K562 (cell line): ENCODE results near the gene ATP1A2. TPM values are rescaled to one million over a fixed set of nuclear protein-coding genes. Genes with fewer than 3 reads are reported as not detected.
A peak's percentile ranks its signal among the peaks of the same experiment; 100 is the strongest.

ENCODE experiments used
- ATF1 ChIP-seq, 2 experiments: fragments of 450-650 bp in 1 of 2; IDR thresholded peaks; 2 replicates each; pipeline ENCODE4 v1.6.1; 2016; ENCODE audit warnings: missing compliant biosample characterization in 1 of 2, missing genetic modification characterization in 1 of 2
- ATF7 ChIP-seq: fragments of 450-650 bp; IDR thresholded peaks from 2 replicates; pipeline ENCODE4 v1.7.1; 2014; ENCODE audit warnings: mild to moderate bottlenecking, moderate library complexity
- CHD2 ChIP-seq: IDR thresholded peaks from 2 replicates; pipeline ENCODE4 v1.6.1; 2011; ENCODE audit warnings: low read depth, low read length
- CTCFL ChIP-seq: IDR thresholded peaks from 2 replicates; pipeline ENCODE4 v1.6.1; 2011; ENCODE audit warnings: borderline replicate concordance, low read depth, mild to moderate bottlenecking, moderate library complexity, low read length; ENCODE audit not compliant: insufficient read depth, poor library complexity, severe bottlenecking
- DEAF1 ChIP-seq: fragments of 450-650 bp; formaldehyde crosslinking; IDR thresholded peaks from 2 replicates; pipeline ENCODE4 v1.4.0; 2020; ENCODE audit warnings: mild to moderate bottlenecking, moderate library complexity
- GATA2 ChIP-seq: sonication (generic); formaldehyde crosslinking; IDR thresholded peaks from 2 replicates; pipeline ENCODE4 v1.4.0; 2020; ENCODE audit warnings: mild to moderate bottlenecking, missing genetic modification reagents
- KLF13 ChIP-seq: fragments of 450-650 bp; IDR thresholded peaks from 2 replicates; pipeline ENCODE4 v1.6.1; 2016; ENCODE audit warnings: missing genetic modification characterization, low read depth, mild to moderate bottlenecking, missing compliant biosample characterization, moderate library complexity, borderline replicate concordance
- NRF1 ChIP-seq, 2 experiments: fragments of 450-650 bp; IDR thresholded peaks in 1 of 2; conservative IDR thresholded peaks in 1 of 2; 2 replicates each; pipeline ENCODE4 v1.6.1; 2014; ENCODE audit warnings: mild to moderate bottlenecking in 2 of 2
- PKNOX1 ChIP-seq: fragments of 450-650 bp; IDR thresholded peaks from 2 replicates; pipeline ENCODE4 v1.6.1; 2016
- PML ChIP-seq: IDR thresholded peaks from 2 replicates; pipeline ENCODE4 v1.6.1; 2012; ENCODE audit warnings: low read length, inconsistent platforms
- SMARCB1 ChIP-seq: IDR thresholded peaks from 2 replicates; pipeline ENCODE4 v1.6.1; 2011; ENCODE audit warnings: improper control_type of control experiment, low read depth; ENCODE audit not compliant: insufficient read length
- SREBF1 ChIP-seq: fragments of 150-350 bp; IDR thresholded peaks from 2 replicates; pipeline ENCODE4 v1.6.1; 2014; ENCODE audit warnings: antibody characterized with exemption, low read depth, low read length, borderline replicate concordance
- SRSF7 ChIP-seq: fragments of 200-400 bp; formaldehyde crosslinking; optimal IDR thresholded peaks from 2 replicates; pipeline ENCODE3; 2017; ENCODE audit warnings: mild to moderate bottlenecking, low read depth, low read length
- STAG1 ChIP-seq: sonication (generic); formaldehyde crosslinking; IDR thresholded peaks from 2 replicates; pipeline ENCODE4 v1.5.0; 2020; ENCODE audit warnings: missing genetic modification reagents, borderline replicate concordance
- TBL1XR1 ChIP-seq, 2 experiments: IDR thresholded peaks; 2 replicates each; pipeline ENCODE4 v1.6.1; 2012; ENCODE audit warnings: improper control_type of control experiment in 2 of 2, low read length in 2 of 2, mild to moderate bottlenecking in 1 of 2
- TCF7L2 ChIP-seq: fragments of 150-350 bp; IDR thresholded peaks from 2 replicates; pipeline ENCODE4 v1.6.1; 2016; ENCODE audit warnings: low read depth, mild to moderate bottlenecking, low read length, moderate library complexity
- TOE1 ChIP-seq, 2 experiments: fragments of 450-650 bp in 1 of 2; sonication (generic) in 1 of 2; formaldehyde crosslinking in 1 of 2; IDR thresholded peaks; 2 replicates each; pipeline versions ENCODE4 v1.7.1 to v1.8.0; 2016 to 2022; ENCODE audit warnings: borderline replicate concordance in 2 of 2, mild to moderate bottlenecking in 2 of 2, antibody characterized with exemption in 1 of 2, inconsistent platforms in 1 of 2, low read depth in 1 of 2, missing genetic modification reagents in 1 of 2, moderate library complexity in 1 of 2
- YY1 ChIP-seq, 3 experiments: IDR thresholded peaks; 2 replicates each; pipeline ENCODE4 v1.6.1; 2011; ENCODE audit warnings: low read length in 2 of 3, mild to moderate bottlenecking in 2 of 3, moderate library complexity in 2 of 3, borderline replicate concordance in 1 of 3, control low read depth in 1 of 3, low read depth in 1 of 3; ENCODE audit not compliant: insufficient read depth in 3 of 3, insufficient replicate concordance in 2 of 3, control insufficient read depth in 1 of 3, insufficient read length in 1 of 3; ENCODE audit errors: extremely low read depth in 1 of 3
- ZNF512 ChIP-seq: IDR thresholded peaks from 2 replicates; pipeline ENCODE4 v1.6.1; 2016; ENCODE audit warnings: missing genetic modification characterization, missing compliant biosample characterization
- polyA plus RNA-seq, 8 experiments: library from polyadenylated mRNA; depleted of rRNA in 4 of 8; stranded (reverse) in 5 of 8; unstranded in 3 of 8; fragments of >200 nt; fragmentation: Nextera tagmentation in 2 of 8; fragmentation: Illumina TruSeq in 1 of 8; extraction: Ambion mirVana in 2 of 8; extraction: Trizol in 1 of 8; gene quantifications; 2 replicates each; pipeline versions ENCODE4 v1.2.1 to v1.2.3, GENCODE V29; 2011 to 2014; ENCODE audit warnings: inconsistent platforms in 1 of 8, missing spikeins in 1 of 8
- total RNA-seq, 7 experiments: library from RNA; depleted of rRNA in 6 of 7; stranded (reverse); fragments of >200 nt in 6 of 7; fragmentation: Illumina TruSeq in 2 of 7; extraction: Trizol in 2 of 7; gene quantifications; 2 replicates each; pipeline versions ENCODE4 v1.2.1 to v1.2.3, GENCODE V29; 2011 to 2021; ENCODE audit warnings: low replicate concordance in 1 of 7

Gene ATP1A2
- total and polyA plus RNA-seq, 9 of the 15 experiments (the other 6 are each of a cell fraction or from before 2014, with no cell fraction given): 0.04 to 0.11 (median 0.09) TPM; not detected in 6

GRCh38 chr1:160085686-160086455 lies 29.7 kb upstream of the ATP1A2 start (continued):
- TF ChIP-seq CTCFL: peak; percentile 84
- no peak for TF ChIP-seq SRSF7
- TF ChIP-seq YY1 (IDR thresholded peaks at IDR 0.05; ENCODE audit: borderline replicate concordance in 1 of 3, control insufficient read depth in 1 of 3, extremely low read depth in 1 of 3, insufficient read depth in 3 of 3, insufficient read length in 1 of 3, insufficient replicate concordance in 2 of 3, low read depth in 1 of 3, low read length in 2 of 3): no peak
- TF ChIP-seq KLF13 (tag): no peak
- no peak for TF ChIP-seq TOE1 (IDR thresholded peaks at IDR 0.05; ENCODE audit: borderline replicate concordance)
- TF ChIP-seq TOE1 (CRISPR knock-in tag; IDR thresholded peaks at IDR 0.05; ENCODE audit: borderline replicate concordance, low read depth): no peak
- TF ChIP-seq PKNOX1: peak; percentile 45
- TF ChIP-seq TCF7L2: no peak
- TF ChIP-seq NRF1 (conservative IDR thresholded peaks at IDR 0.05 in 1 of 2, IDR thresholded peaks at IDR 0.05 in 1 of 2): no peak
- peak; percentile 54; the same call in 1 of the 2 replicates for TF ChIP-seq STAG1 (CRISPR knock-in tag)
- TF ChIP-seq SMARCB1: no peak
- TF ChIP-seq ATF1 (CRISPR knock-in tag; IDR thresholded peaks at IDR 0.05): no peak
- TF ChIP-seq ATF1 (tag; IDR thresholded peaks at IDR 0.05): peak; percentile 74
- TF ChIP-seq ZNF512 (tag): peak; percentile 79
- peak; percentile 86 for TF ChIP-seq GATA2 (CRISPR knock-in tag)
- TF ChIP-seq SREBF1: no peak
- TF ChIP-seq PML: no peak
- TF ChIP-seq CHD2: no peak
- TF ChIP-seq ATF7: 0 out of 2 replicates have a peak, but pooled peaks have one; percentile 20
- 0 out of 4 replicates have a peak, but pooled peaks of 1 of the 2 experiments have one; percentile 44 for TF ChIP-seq TBL1XR1 (IDR thresholded peaks at IDR 0.05; ENCODE audit: low read length in 2 of 2)
- peak; percentile 58 for TF ChIP-seq DEAF1 (CRISPR knock-in tag)
